ENCODE measurements around the gene POLR1C.
"Not testable (repeated sequence)": the region's sequence is repeated elsewhere in the genome, so short reads cannot be mapped to it uniquely, and the experiment has no call there.

POLR1C gene

DNA sequence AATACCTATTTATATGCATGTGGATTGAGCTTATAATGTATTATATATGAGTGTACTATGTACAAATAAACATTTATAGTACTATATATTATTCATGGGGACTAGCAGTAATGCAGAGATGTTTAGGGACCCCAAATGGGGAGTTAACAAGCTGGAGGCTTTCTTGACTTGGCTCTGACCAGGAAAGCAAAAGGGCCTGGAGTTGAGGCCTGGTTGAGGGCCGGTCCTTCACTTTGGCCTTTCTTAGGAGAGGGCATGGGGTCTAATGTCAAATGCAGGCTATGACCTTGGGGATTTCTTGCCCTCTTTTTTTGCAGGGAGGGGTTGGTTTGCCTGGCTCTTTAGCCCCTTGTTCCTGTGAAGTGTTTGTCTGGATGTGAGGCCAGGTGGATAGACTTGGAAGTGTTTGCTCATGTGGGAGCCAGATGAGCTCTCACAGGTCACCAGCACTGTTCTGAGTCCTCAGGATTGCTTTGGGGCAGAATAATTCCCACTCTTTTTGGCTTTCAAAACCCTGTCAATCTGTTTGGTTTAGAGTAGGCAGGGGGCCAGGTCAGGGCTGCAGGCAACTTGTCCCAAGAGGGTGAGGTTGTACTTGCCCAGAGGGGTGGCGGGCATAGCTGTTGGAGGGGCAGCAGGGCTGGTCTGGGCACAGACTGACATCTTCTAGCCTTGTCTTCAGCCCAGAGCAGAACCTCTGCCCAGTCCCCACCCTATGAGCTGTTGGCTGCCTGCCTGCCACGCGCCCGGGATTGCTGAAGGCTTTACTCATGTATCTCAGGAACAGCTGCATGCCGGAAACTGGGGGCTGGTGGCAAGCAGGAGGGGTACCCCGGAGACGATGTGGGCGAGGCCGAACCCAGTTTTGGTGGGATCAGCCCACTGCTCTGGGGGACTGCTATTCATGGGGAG is 24.9 kb upstream of the POLR1C start:
- DNase-seq, result peak in 55 of 56 donors; percentile 47 to 95 (median 83)

DNA sequence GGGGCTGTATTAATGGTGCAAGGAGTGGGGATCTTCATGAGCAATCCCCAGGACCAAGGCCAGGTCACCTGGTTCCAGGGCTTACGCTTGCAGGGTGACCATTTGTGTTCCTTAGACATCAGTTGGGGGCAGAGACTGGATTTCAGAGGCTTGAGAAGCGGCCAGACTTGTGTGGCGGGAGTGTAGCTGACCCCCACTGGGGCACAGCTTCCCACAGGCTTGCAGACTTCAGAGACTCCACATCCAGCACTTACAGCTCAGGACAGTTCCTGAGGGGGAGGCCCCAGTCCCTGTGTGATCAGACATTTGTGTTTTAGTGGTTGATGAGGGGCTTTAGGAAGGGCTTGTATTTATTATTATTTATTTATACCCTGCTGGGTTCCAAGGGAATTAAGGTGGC is 24.2 kb upstream of the POLR1C start:
- peak in 3 of 56 donors; percentile 64 to 76 (median 73) for DNase-seq

DNA sequence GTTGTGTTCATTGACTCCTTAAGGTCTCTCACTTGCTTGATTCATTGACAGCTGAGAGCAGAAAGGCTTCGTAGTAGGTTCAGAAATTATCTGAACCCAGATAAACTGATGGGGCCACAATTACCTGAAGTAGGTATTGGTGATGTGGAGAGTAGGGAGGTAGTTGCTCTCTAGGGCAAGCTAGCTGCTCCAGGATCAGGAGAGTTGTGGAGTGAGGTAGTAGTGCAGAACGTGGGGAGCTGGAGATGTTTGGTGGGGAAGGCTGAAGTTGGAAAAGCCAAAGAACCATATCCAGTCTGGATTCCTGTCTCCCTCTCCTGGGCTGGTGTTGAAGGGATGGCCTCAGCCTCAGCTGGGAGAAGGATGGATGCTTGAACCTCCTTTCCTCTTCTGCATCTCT is 23.7 kb upstream of the POLR1C start:
- DNase-seq, result no peak

DNA sequence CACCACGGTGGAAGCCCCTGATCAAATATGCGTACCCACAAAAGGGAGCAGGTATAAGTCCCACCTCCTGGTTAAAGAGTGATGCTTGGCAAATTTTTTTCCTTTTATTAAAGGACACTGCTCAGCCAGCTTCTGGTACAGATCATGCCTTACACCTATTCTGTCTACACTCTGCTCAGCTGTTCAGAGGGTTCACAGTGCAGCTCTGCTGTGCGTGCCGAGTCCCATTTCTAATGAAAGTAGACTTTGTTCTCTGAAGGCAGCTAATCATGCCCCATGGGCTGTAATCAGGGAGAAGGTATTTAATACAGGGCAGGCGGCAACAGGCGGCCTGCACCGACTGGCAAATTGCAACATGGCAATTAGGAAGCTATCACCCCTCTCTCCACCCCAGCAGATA is 23.1 kb upstream of the POLR1C start:
- DNase-seq, result peak in 5 of 56 donors; percentile 14 to 32 (median 24)

DNA sequence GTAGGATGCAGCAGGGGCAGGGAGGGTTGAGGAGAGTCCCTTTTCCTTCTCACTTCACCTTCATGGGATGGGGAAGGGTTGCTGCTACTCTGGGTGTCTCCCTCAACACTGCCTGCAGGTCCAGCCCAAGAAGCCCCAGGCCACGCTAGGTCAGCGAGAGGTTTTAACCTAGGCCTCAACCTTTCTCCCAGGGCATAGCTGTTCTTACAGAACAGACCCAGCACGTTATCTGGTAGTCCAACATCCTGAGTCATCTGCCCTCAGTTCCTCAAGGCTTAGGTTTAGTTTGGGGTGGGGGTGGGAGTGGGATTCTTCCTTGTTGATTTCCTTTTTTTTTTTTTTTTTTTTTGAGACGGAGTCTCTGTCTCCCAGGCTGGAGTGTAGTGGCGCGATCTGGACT is 22.6 kb upstream of the POLR1C start:
- DNase-seq, result no peak

DNA sequence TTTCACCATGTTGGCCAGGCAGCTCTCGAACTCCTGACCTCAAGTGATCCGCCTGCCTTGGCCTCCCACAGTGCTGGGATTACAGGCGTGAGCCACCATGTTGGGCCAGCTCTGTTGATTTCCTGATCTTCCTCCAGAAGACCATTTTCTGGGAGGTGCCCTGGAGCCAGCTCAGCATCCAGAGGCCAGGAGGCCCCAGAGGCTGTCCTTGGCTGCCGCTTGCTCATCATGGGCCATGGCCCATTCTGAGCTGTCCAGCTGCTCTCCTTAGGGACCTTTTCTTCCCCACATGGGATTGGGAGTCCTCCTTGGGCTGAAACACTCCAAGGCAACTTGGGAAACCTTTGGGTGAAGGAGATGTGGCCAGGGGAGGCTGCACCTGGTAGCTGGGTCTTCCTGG is 22.1 kb upstream of the POLR1C start:
- DNase-seq, result no peak

DNA sequence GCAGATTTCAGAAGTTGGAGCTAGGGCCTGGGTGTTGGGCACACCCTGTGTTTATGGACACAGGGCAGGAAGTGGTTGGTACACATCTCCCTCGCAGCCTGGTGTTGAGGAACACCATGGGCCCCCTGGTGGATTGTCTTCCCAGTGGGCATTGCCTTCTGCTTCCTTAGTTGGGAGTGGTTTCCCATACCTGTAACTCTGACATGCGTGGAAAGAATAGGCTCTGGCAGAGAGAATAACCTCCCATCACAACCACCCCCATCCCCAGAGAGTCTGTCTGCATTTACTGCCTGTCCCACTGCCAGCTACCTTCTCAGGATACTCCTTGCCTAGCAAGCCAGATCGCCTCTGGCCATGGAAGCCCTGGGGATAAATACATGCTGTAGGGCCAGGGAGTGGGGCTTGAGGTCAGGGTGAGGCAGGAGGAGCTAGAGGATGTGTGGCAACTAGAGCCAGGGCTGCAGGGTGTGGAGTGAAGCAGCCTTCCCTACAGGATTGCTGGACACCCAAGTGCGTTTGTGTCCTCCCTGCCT is 21.4 kb upstream of the POLR1C start:
- DNase-seq, result peak in 2 of 56 donors; percentile 10 to 19

DNA sequence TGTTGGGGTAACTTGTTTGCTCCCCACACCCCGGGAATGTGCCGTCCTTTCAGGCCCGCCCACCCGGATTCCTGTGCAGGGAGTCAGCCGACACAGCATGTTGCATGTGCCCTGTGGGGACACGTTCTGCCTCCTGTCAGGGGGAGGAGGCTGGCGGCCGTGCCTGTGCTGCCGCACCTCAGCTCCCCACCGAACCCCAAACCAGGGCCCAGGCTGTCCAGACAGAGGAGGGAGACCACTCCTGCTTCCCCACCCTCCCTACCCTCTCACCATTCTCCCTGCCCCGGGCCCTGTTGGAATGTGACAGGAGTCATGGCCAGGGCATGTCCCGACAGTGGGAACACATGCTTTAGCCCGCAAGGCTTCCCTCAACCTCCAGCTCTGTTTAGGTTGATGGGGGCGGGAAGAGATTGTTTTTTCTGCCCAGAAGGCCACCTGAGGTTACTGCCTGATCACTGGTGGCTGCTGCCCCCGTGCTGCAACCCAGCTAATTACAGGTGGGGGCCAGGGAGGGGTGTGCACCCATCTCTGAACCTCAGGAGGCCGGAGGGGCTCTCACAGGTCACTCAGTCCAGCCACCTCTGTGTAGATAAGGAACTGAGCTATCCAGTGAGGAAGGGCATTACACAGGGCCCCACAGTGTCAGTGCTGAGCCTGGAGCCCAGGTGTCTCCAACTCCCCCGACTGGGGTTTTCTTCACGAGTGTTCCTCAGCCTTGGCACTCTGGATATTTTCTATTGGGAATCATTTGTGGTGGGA is 20.3 kb upstream of the POLR1C start:
- DNase-seq, result peak in 10 of 56 donors; percentile 13 to 47 (median 29)

DNA sequence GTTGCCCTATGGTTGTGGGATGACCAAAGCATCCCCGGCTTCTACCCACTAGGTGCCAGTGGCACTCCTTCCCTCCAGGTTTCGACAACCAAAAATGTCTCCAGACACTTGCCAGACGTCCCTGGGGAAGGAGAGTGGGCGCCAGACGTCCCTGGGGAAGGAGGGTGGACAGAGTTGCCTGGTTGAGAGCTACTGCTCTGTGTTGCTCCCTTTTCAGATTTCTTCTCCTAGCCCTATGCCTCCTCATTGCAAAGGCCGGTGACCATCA is 19.8 kb upstream of the POLR1C start:
- DNase-seq, result no peak

- DNase-seq, result no peak
Measured at GRCh38 chr6:43497689-43498088, 19.2 kb upstream of the POLR1C start.

GRCh38 chr6:43498291-43498690 is 18.6 kb upstream of the POLR1C start:
- DNase-seq, result not testable (repeated sequence)

GRCh38 chr6:43499028-43499815 is 17.7 kb upstream of the POLR1C start:
- DNase-seq, result no peak

GRCh38 chr6:43500921-43501320 is 16.0 kb upstream of the POLR1C start:
- no peak for DNase-seq

DNA sequence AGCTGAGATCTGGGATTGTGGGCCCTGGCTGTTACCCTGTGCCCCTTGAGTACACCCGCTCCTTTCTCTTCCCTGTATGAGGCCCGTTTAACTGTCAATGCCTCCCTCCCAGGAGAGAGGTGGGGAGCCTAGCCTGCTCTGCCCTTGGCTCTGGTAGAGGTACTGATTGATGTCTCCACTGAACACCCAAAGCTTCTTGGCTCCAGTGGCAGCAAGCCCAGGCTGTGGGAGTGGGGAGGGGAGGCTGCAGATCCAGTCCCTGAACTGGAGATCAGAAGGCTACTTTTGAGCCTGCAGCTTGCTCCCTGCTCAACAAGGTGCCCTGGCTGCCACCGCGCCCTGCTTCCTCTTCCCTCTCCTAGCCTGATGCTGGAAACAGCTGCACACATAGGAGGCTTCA is 14.2 kb upstream of the POLR1C start:
- peak in 2 of 56 donors; percentile 15 to 19 for DNase-seq

- no peak for DNase-seq
Measured at GRCh38 chr6:43503443-43503842, 13.4 kb upstream of the POLR1C start.

- no peak for DNase-seq
Measured at GRCh38 chr6:43504756-43505593, 11.9 kb upstream of the POLR1C start.

GRCh38 chr6:43505718-43506117 is 11.2 kb upstream of the POLR1C start:
- no peak for DNase-seq

DNA sequence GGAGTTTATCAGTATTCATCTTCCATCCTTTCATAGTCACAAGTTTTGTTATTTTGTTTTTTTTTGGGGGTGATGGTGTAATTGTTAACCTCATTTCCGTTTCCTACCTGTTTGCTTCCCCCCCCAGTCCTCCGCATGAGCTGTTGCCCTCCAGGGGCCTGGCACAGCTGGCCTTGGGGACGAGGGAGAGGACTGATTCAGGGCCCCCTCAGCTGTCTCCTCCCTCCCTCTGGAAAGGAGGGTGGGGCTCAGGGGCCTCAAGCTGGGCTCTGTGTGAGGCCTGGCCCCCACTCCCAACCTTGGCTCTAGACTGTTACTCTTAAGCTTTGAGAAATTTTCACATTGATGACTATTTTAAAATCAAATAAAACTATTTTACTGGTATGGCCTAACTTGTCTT is 10.7 kb upstream of the POLR1C start:
- DNase-seq, result no peak

DNA sequence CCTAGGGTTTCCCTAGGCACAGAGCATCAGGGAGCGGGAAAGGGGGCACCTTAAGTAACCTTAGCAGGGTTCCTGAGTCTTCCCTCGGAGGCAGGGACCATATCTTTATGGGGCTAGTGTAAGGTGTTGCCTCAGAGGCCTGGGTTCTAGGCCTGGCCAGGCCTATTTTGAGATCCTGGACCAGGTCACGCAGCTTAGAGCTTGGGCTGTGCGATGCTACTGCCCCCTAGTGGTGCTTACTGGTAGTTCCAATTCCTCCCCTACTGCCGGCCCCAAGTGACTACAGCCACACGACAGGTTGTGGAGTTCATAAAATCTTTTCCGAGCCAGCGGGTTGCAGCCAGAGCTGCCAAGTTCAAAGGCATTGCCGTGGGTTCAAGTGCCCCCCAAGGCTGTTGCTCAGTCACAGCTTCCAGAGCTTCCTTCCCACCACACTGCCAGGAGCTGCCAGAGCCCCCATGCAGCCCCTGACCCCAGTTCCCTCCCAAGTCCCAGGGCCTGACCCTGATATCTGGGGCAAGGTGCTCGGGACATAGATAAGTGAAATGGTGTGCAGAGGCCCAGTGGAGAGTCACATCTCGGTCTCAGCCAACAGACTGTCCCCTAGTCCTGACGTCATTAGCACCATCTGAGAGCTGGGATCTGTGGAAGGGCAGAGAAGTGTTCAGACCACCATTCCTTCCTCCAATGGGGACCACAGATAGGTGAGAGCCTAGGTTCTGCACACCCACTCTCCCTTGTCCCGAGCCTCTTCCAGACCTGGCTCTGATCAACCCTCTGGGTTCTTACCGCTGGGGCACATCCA is 10.0 kb upstream of the POLR1C start:
- peak in 49 of 56 donors; percentile 20 to 85 (median 55) for DNase-seq

Measured in amygdala (tissue), 56 donors.